ENCODE measurements around the gene TMEM200A. TPM values are rescaled to one million over a fixed set of nuclear protein-coding genes. Genes with fewer than 3 reads are reported as not detected.

The TMEM200A gene
- polyA plus RNA-seq (2013, experiment 1 of 2): 4.7 TPM
- polyA plus RNA-seq (2013, experiment 2 of 2): 5.1 TPM

DNA sequence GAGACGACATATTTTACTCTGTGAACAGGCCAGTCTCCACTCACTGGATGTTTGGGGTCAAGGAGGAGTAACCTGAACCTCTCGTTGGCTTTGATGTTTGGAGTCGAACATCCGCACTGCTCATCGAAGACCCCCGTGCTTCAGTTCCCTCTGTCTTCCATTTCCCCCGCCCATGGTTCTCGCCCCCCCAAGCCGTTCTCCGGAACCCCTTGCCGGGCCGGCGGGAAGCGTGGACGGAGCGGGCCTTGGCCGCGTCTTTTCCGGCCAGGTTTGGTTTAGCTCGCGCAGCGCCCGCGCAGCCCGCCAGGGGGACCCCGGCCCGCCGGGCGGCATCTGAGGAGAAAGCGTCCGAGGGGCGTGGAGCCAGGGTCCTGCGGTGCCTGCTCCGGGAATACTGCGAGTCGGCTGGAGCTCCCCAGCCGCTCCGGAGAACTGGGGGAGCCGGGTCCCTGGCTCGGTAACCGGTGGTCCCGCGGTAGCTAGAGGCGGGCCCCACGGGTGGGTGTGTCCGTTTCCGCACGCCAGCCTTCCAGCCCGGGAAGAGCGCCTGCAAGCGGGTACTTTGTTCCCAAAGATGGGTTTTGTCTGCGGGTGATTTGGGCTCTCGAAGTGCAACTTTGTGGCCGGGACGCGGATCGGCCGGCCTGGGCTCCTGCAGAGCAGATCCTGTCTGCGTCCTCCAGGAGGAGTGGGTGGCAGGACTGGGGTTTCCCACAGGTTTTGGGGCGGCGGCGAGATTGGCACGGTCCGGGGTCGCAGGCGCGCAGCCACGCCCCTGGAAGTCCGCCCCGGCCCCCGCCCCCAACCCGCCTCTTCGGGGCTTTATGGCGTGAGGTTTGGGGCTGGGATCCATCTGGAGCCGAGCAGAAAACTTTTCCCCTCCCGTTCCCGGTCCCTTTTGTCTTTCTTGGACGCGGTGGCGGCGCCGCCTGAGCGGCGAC, at the start of gene TMEM200A:
TMEM200A (plus strand) TSS at position 852 of the 941 bp plus-strand sequence. CDS start 74,406 bp downstream, outside the sequence.
- Histone ChIP-seq H4K8ac (ENCODE audit: low read depth, low read length) (peak within 1 kb of the TSS; percentile 48), H3K18ac (ENCODE audit: low read length) (peak within 1 kb of the TSS; percentile 96), H3K36me3 (replicated peaks in 1 of 2; ENCODE audit: control insufficient read depth in 2 of 2, insufficient read depth in 2 of 2, low read length in 2 of 2) (no peaks in the 10 kb centered on the region), H2BK5ac (ENCODE audit: low read length) (peak within 1 kb of the TSS; percentile 66), H2AFZ (ENCODE audit: low read length) (peak within 1 kb of the TSS; percentile 97), H3K14ac (ENCODE audit: low read length) (peak within 1 kb of the TSS; percentile 98), H3K4me3 (ENCODE audit: low read length in 2 of 2) (peak within 1 kb of the TSS; percentile 43 to 87), H3K4ac (ENCODE audit: low read length) (no peak within 1 kb of the TSS), H3K4me1 (ENCODE audit: control insufficient read depth in 2 of 2, insufficient read depth in 1 of 2, low read depth in 1 of 2, low read length in 2 of 2) (peaks cover 0 to 3% of the 10 kb centered on the region in 2 donors), H3K79me1 (ENCODE audit: low read depth, low read length) (no peaks in the 10 kb centered on the region), H2AK5ac (ENCODE audit: low read depth, low read length) (peak within 1 kb of the TSS; percentile 11), H3K9ac (ENCODE audit: low read depth, low read length, poor library complexity) (peak within 1 kb of the TSS; percentile 75), H2BK120ac (ENCODE audit: low read depth, low read length) (no peak within 1 kb of the TSS), H3K27ac (replicated peaks; ENCODE audit: low read length) (peak within 1 kb of the TSS; percentile 56), H3K9me3 (replicated peaks in 1 of 2; ENCODE audit: control insufficient read depth in 2 of 2, insufficient read depth in 1 of 2, low read depth in 1 of 2, low read length in 2 of 2) (no peaks in the 10 kb centered on the region), H3K27me3 (ENCODE audit: control insufficient read depth in 3 of 3, insufficient read depth in 3 of 3, low read depth in 1 of 3, low read length in 3 of 3) (peaks cover 0 to 54% (median 0%) of the 10 kb centered on the region in 3 experiments), H2BK15ac (ENCODE audit: low read length) (peak within 1 kb of the TSS; percentile 67), H2BK12ac (ENCODE audit: low read length) (no peak within 1 kb of the TSS), H4K91ac (ENCODE audit: low read depth, low read length, poor library complexity) (no peak within 1 kb of the TSS), H3K4me2 (ENCODE audit: insufficient read depth, low read length, poor library complexity, severe bottlenecking) (peak within 1 kb of the TSS; percentile 81), H3K23ac (ENCODE audit: low read depth, low read length, poor library complexity) (peak within 1 kb of the TSS; percentile 73)
- WGBS, 2 donors (ENCODE audit: extremely low coverage in 2 of 2, insufficient read length in 2 of 2, insufficient replicate concordance in 1 of 2): no CpG with 5 or more reads among the region's 84 CpGs
- peak; percentile 73 for DNase-seq (ENCODE audit: low spot score)

GRCh38 chr6:130320908-130321307, 44.9 kb upstream of the TMEM200A start:
- H3K4ac ChIP-seq (ENCODE audit: low read length): no peak overlapping the region
- WGBS, 2 donors (ENCODE audit: extremely low coverage in 2 of 2, insufficient read length in 2 of 2, insufficient replicate concordance in 1 of 2): no CpG with 5 or more reads among the region's 2 CpGs
- no peak overlapping the region for H3K23ac ChIP-seq (ENCODE audit: low read depth, low read length, poor library complexity)
- H3K4me2 ChIP-seq (ENCODE audit: insufficient read depth, low read length, poor library complexity, severe bottlenecking): no peak overlapping the region
- no peak overlapping the region for H2AK5ac ChIP-seq (ENCODE audit: low read depth, low read length)
- no peak overlapping the region for H3K4me3 ChIP-seq (ENCODE audit: low read length in 2 of 2)
- H3K27ac ChIP-seq (replicated peaks; ENCODE audit: low read length): no peak overlapping the region
- H2BK120ac ChIP-seq (ENCODE audit: low read depth, low read length): no peak overlapping the region
- no peaks in the 10 kb centered on the region for H3K79me1 ChIP-seq (ENCODE audit: low read depth, low read length)
- no peak overlapping the region for H2BK15ac ChIP-seq (ENCODE audit: low read length)
- no peak overlapping the region for H2AFZ ChIP-seq (ENCODE audit: low read length)
- no peak overlapping the region for H4K91ac ChIP-seq (ENCODE audit: low read depth, low read length, poor library complexity)
- no peak overlapping the region for H3K18ac ChIP-seq (ENCODE audit: low read length)
- no peak overlapping the region for H4K8ac ChIP-seq (ENCODE audit: low read depth, low read length)
- DNase-seq (ENCODE audit: low spot score): no peak
- no peaks in the 10 kb centered on the region for H3K9me3 ChIP-seq (replicated peaks in 1 of 2; ENCODE audit: control insufficient read depth in 2 of 2, insufficient read depth in 1 of 2, low read depth in 1 of 2, low read length in 2 of 2)
- no peak overlapping the region for H2BK5ac ChIP-seq (ENCODE audit: low read length)
- H3K14ac ChIP-seq (ENCODE audit: low read length): no peak overlapping the region
- no peaks in the 10 kb centered on the region for H3K4me1 ChIP-seq (ENCODE audit: control insufficient read depth in 2 of 2, insufficient read depth in 1 of 2, low read depth in 1 of 2, low read length in 2 of 2)
- H3K27me3 ChIP-seq (ENCODE audit: control insufficient read depth in 3 of 3, insufficient read depth in 3 of 3, low read depth in 1 of 3, low read length in 3 of 3): no peaks in the 10 kb centered on the region
- H3K9ac ChIP-seq (ENCODE audit: low read depth, low read length, poor library complexity): no peak overlapping the region
- no peaks in the 10 kb centered on the region for H3K36me3 ChIP-seq (replicated peaks in 1 of 2; ENCODE audit: control insufficient read depth in 2 of 2, insufficient read depth in 2 of 2, low read length in 2 of 2)
- no peak overlapping the region for H2BK12ac ChIP-seq (ENCODE audit: low read length)

- Histone ChIP-seq H4K91ac (ENCODE audit: low read depth, low read length, poor library complexity) (no peak overlapping the region), H3K4me2 (ENCODE audit: insufficient read depth, low read length, poor library complexity, severe bottlenecking) (no peak overlapping the region), H3K4me1 (ENCODE audit: control insufficient read depth in 2 of 2, insufficient read depth in 1 of 2, low read depth in 1 of 2, low read length in 2 of 2) (no peaks in the 10 kb centered on the region), H3K79me1 (ENCODE audit: low read depth, low read length) (no peaks in the 10 kb centered on the region), H3K23ac (ENCODE audit: low read depth, low read length, poor library complexity) (no peak overlapping the region), H3K27ac (replicated peaks; ENCODE audit: low read length) (no peak overlapping the region), H2AFZ (ENCODE audit: low read length) (no peak overlapping the region), H4K8ac (ENCODE audit: low read depth, low read length) (no peak overlapping the region), H3K4me3 (ENCODE audit: low read length in 2 of 2) (no peak overlapping the region), H2BK15ac (ENCODE audit: low read length) (no peak overlapping the region), H2BK12ac (ENCODE audit: low read length) (no peak overlapping the region), H3K18ac (ENCODE audit: low read length) (no peak overlapping the region), H2AK5ac (ENCODE audit: low read depth, low read length) (no peak overlapping the region), H2BK5ac (ENCODE audit: low read length) (no peak overlapping the region), H3K9me3 (replicated peaks in 1 of 2; ENCODE audit: control insufficient read depth in 2 of 2, insufficient read depth in 1 of 2, low read depth in 1 of 2, low read length in 2 of 2) (no peaks in the 10 kb centered on the region), H3K27me3 (ENCODE audit: control insufficient read depth in 3 of 3, insufficient read depth in 3 of 3, low read depth in 1 of 3, low read length in 3 of 3) (no peaks in the 10 kb centered on the region), H3K14ac (ENCODE audit: low read length) (no peak overlapping the region), H3K9ac (ENCODE audit: low read depth, low read length, poor library complexity) (no peak overlapping the region), H3K36me3 (replicated peaks in 1 of 2; ENCODE audit: control insufficient read depth in 2 of 2, insufficient read depth in 2 of 2, low read length in 2 of 2) (no peaks in the 10 kb centered on the region), H3K4ac (ENCODE audit: low read length) (no peak overlapping the region), H2BK120ac (ENCODE audit: low read depth, low read length) (no peak overlapping the region)
- DNase-seq (ENCODE audit: low spot score): peak; percentile 39
- WGBS, 2 donors (ENCODE audit: extremely low coverage in 2 of 2, insufficient read length in 2 of 2, insufficient replicate concordance in 1 of 2): no CpG with 5 or more reads among the region's 3 CpGs
Measured at GRCh38 chr6:130322673-130323268, 43.0 kb upstream of the TMEM200A start.

GRCh38 chr6:130324657-130325056, 41.2 kb upstream of the TMEM200A start:
- no peaks in the 10 kb centered on the region for H3K27me3 ChIP-seq (ENCODE audit: control insufficient read depth in 3 of 3, insufficient read depth in 3 of 3, low read depth in 1 of 3, low read length in 3 of 3)
- no peaks in the 10 kb centered on the region for H3K79me1 ChIP-seq (ENCODE audit: low read depth, low read length)
- H3K4me3 ChIP-seq (ENCODE audit: low read length in 2 of 2): no peak overlapping the region
- H3K4me1 ChIP-seq (ENCODE audit: control insufficient read depth in 2 of 2, insufficient read depth in 1 of 2, low read depth in 1 of 2, low read length in 2 of 2): no peaks in the 10 kb centered on the region
- H3K4ac ChIP-seq (ENCODE audit: low read length): no peak overlapping the region
- H2BK12ac ChIP-seq (ENCODE audit: low read length): no peak overlapping the region
- DNase-seq (ENCODE audit: low spot score): no peak
- WGBS, 2 donors (ENCODE audit: extremely low coverage in 2 of 2, insufficient read length in 2 of 2, insufficient replicate concordance in 1 of 2): no CpG with 5 or more reads among the region's 4 CpGs
- no peaks in the 10 kb centered on the region for H3K9me3 ChIP-seq (replicated peaks in 1 of 2; ENCODE audit: control insufficient read depth in 2 of 2, insufficient read depth in 1 of 2, low read depth in 1 of 2, low read length in 2 of 2)
- H3K27ac ChIP-seq (replicated peaks; ENCODE audit: low read length): no peak overlapping the region
- no peak overlapping the region for H2AK5ac ChIP-seq (ENCODE audit: low read depth, low read length)
- no peak overlapping the region for H3K4me2 ChIP-seq (ENCODE audit: insufficient read depth, low read length, poor library complexity, severe bottlenecking)
- no peak overlapping the region for H2BK120ac ChIP-seq (ENCODE audit: low read depth, low read length)
- H3K9ac ChIP-seq (ENCODE audit: low read depth, low read length, poor library complexity): no peak overlapping the region
- no peaks in the 10 kb centered on the region for H3K36me3 ChIP-seq (replicated peaks in 1 of 2; ENCODE audit: control insufficient read depth in 2 of 2, insufficient read depth in 2 of 2, low read length in 2 of 2)
- no peak overlapping the region for H2BK15ac ChIP-seq (ENCODE audit: low read length)
- H3K18ac ChIP-seq (ENCODE audit: low read length): no peak overlapping the region
- H2AFZ ChIP-seq (ENCODE audit: low read length): no peak overlapping the region
- no peak overlapping the region for H4K91ac ChIP-seq (ENCODE audit: low read depth, low read length, poor library complexity)
- no peak overlapping the region for H3K14ac ChIP-seq (ENCODE audit: low read length)
- H4K8ac ChIP-seq (ENCODE audit: low read depth, low read length): no peak overlapping the region
- H2BK5ac ChIP-seq (ENCODE audit: low read length): no peak overlapping the region
- H3K23ac ChIP-seq (ENCODE audit: low read depth, low read length, poor library complexity): no peak overlapping the region

Data from neuronal stem cell (in vitro differentiated cells).